ENCODE data around the gene CORO2B.

- TF ChIP-seq EZH2phosphoT487 (IDR thresholded peaks at IDR 0.05; ENCODE audit: low read length): no peak
- no peak for TF ChIP-seq CTCF (IDR thresholded peaks at IDR 0.05; ENCODE audit: low read length)
- TF ChIP-seq EZH2 (optimal IDR thresholded peaks at IDR 0.05; ENCODE audit: low read depth, low read length): no peak
These were observed 4.5 kb downstream of the CORO2B start for GRCh38 chr15:68583321-68583720.
